Stimulated activated CD8-positive, alpha-beta memory T cell treated with anti-CD3 and anti-CD28 coated beads, Interleukin-15, amount 100 ng/mL, for 4 hours (primary cell): Measurements from ENCODE around the gene FLVCR2.

Experiments
- DNase-seq, 2 donors: peaks; one replicate each; pipeline ENCODE4 v3.0.0-alpha.2; 2020; ENCODE audit warnings: low read depth in 2 of 2

FLVCR2 gene

DNA sequence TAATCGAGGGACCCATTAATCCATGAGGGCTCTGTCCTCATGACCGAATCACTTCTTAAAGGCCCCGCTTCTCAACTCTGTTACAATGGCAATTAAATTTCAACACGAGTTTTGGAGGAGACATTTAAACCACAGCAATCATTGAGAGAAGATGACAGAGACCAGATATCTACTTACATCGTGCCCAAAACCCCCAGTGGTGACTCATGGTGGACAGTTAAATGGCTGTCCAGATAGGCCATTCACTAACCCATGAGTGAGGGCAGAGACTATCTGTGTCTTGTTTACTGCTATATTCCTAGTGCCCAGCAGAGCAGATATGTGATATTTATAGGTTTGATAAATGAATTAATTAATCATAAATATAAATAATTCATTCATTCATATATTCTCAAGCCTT lies 20.0 kb upstream of the FLVCR2 start:
- DNase-seq: no peak

DNA sequence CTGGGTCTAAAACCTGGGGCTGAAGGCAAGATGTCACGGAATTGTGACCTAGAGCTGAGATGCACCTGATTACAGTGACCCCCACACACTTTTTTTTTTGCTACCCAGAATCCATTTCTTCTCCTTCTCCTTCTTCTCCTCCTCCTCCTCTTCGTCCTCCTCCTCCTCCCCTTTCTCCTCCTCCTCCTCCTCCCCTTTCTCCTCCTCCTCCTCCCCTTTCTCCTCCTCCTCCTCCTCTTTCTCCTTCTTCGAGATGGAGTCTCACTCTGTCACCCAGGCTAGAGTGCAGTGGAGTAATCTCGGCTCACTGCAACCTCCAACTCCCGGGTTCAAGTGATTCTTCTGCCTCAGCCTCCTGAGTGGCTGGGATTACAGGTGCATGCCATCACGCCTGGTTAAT lies 19.4 kb upstream of the FLVCR2 start:
- DNase-seq: no peak

DNA sequence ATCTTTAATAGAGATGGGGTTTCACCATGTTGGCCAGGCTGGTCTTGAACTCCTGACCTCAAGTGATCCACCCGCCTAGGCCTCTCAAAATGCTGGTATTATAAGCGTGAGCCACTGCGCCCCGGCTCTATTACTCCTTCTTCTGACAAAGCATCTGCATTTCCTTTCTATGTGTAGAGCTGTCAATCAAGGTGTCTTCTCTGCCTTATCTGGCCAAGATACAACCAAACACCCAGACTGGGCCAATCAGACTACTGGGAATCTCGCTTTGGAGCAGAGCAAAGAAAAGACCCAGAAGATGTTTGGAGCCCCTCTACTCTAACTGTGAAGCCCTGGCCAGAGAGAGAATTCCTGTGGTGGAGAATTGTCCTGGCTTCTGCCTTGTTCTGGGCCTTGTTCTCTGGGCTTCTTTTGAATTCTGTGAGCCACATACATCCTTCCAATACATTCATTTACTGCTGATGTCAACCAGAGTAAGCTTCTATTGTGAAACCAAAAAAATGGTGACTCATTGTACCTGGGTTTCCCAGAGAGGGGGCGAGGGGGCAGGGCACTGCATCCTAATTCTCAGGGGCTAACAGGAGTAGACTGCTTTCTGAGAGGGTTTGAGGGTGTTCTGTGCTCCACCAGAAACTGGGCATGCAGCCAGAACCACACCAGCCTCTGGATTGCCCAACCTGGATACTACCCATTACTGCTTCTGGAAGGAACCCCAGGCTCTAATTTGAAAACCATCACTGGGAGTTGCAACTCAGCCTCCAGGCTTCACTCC lies 18.8 kb upstream of the FLVCR2 start:
- DNase-seq: no peak

DNA sequence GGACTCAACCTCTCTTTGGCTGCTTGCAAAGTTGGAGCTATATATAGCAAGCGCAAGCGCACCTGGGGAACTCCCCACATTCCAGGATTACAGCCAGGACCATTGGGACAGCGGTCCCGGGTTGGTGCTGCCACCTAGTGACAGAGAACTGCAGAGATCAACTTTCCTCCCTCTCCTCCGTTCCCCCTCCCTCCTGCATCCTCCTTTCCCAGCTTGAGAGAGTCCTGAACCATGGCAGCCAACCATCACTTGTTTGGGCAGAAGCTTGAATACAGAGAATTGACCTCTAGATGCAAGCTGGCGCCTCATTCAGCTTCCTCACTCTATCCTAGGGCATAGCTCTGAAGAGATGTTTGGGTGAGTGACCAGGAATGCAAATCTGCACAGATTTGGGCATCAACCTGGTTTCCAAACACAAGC lies 17.4 kb upstream of the FLVCR2 start:
- no peak for DNase-seq

GRCh38 chr14:75562089-75562488 lies 16.3 kb upstream of the FLVCR2 start:
- no peak for DNase-seq

DNA sequence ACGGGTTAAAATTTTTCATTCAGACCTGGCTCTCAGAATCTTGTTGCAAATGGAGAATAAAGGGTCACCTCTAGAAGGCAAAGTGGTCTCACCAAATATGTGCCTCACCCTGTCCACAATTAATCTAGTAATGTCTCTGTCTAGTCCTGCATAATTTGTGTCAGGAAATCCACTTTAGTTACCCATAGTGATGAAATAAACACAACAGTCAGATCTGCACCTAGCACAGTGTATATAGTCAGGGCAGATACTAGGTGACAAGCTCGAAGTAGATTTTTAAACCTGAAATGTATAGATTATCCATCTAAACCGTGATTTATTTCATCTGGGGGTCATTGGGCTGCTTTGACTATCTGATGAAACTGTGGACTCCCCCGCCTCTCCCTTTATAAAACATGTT lies 15.9 kb upstream of the FLVCR2 start:
- no peak for DNase-seq

- DNase-seq: no peak
These were observed 14.5 kb upstream of the FLVCR2 start for GRCh38 chr14:75563931-75564330.

- no peak for DNase-seq
These were observed 13.4 kb upstream of the FLVCR2 start for GRCh38 chr14:75565056-75565455.

- peak in 1 of 2 donors; percentile 72 for DNase-seq
These were observed 12.1 kb upstream of the FLVCR2 start for GRCh38 chr14:75566321-75566720.

- DNase-seq: no peak
These were observed 11.7 kb upstream of the FLVCR2 start for GRCh38 chr14:75566752-75567151.

- no peak for DNase-seq
These were observed 10.3 kb upstream of the FLVCR2 start for GRCh38 chr14:75568140-75568539.

GRCh38 chr14:75568791-75569190 lies 9.6 kb upstream of the FLVCR2 start:
- no peak for DNase-seq

DNA sequence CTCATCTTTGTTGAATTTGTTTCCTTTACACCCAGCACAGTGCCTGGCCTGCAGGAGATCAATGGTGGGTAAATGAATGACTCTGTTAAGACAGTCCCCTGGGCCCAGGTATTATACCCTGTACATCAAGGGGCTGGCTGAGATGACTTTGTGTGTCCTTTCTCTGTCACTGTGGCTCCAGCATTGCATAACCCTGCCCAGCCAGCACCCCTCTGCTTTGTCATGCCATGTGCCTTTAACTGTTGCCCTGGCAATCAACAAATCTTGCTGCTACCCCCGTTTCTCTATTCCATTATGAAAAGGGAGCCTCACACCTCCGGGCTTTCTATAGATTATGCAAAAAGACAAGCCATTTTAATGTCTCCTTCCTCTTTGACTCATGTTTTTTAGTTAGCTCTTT lies 7.6 kb upstream of the FLVCR2 start:
- DNase-seq: no peak

GRCh38 chr14:75572104-75572503 lies 6.3 kb upstream of the FLVCR2 start:
- DNase-seq: no peak

GRCh38 chr14:75577090-75577489 lies 1.3 kb upstream of the FLVCR2 start:
- no peak for DNase-seq

DNA sequence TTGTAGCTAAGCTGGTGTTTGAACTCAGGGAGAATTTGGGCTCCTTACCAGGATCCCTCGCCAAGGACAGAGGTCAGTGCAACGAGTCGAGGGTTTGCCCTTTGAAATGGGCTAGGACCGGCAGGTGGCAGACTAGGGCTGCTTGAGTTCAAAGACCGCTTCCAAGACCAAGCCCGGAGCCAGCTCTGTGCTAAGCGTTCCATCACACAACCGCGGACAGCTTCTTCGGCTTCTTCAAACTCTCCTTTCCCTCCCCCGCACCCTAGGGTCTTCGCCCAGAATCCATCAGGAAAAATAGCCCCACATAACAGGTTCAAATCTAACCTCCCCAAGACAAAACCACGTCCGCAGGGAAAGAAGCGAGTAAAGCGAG lies 705 bp upstream of the FLVCR2 start:
- DNase-seq: peak; percentile 46 to 47

GRCh38 chr14:75578786-75579337 lies 442 bp downstream of the FLVCR2 start:
- no peak for DNase-seq

GRCh38 chr14:75579338-75579864 lies 981 bp downstream of the FLVCR2 start:
- no peak for DNase-seq

DNA sequence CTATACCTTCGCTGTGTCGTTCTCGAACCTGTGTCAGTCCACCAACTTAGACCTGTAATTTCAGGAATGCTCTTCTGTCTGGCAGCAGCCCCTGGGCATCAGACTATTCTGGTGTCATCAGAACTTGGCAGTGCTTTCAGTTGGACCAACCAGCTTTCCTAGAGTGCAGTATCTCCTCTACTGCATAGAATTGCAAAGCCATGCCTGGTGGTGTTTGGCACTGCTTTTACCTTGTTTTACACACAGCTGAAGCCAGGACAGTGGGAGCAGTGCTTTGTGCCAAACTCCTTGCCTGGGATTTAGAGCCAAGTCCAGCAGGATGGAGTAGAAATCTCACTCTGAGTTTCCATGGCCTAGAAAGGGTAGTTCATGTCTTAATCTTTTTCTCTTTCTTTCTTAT lies 1.5 kb downstream of the FLVCR2 start:
- DNase-seq: no peak

DNA sequence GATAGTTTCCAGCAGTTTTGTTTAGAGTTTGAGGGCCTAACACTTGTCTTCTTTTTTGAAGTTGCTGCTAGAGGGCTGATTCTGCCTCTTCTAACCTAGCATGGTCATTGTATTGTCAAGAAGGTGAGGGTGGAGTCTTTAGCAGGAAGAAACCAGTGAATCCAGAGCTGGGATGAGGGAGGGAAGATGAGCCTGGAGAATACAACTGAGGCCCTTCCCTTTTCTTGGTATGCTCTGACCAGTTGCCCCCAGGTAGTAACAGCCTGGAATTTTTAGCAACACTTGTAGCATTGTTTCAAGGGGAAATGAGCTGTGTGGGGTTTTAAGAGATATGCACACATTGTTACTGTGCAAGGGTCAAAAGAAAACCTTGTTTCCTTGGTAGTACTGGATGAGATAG lies 9.0 kb downstream of the FLVCR2 start:
- DNase-seq: no peak

- no peak for DNase-seq
These were observed 11.5 kb downstream of the FLVCR2 start for GRCh38 chr14:75589931-75590330.

- no peak for DNase-seq
These were observed 13.0 kb downstream of the FLVCR2 start for GRCh38 chr14:75591331-75591946.

DNA sequence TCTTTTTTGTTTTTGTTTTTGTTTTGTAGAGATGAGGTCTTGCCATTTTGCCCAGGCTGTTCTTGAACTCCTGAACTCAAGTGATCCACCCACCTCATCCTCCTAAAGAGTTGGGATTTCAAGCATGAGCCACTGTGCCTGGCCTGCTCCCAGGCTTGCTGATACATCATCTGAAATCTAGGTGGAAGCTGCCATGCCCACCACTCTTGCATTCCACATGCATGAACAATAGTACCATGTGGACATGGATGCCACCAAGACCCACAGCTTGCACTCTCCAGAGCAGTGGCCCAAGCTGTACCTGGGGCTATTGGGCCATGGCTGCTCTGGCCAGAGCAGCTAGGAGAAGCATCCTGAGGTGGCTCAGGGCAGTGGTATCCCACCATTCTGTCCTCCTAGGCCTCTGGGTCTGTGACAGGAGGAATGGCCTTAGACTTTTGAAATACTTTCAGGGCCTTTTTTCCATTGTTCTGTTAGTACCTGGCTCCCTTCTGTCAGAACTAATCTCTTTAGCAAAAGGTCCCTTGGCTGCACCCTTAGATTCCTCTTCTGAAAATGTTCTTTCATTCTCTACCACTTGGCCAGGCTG lies 13.7 kb downstream of the FLVCR2 start:
- DNase-seq: no peak
